ENCODE measurements around the gene ZBTB20. TPM values are rescaled to one million over a fixed set of nuclear protein-coding genes. Genes with fewer than 3 reads are reported as not detected.

ZBTB20 gene
- total RNA-seq, 1 donor from 2014 or later = 21.4 TPM

DNA sequence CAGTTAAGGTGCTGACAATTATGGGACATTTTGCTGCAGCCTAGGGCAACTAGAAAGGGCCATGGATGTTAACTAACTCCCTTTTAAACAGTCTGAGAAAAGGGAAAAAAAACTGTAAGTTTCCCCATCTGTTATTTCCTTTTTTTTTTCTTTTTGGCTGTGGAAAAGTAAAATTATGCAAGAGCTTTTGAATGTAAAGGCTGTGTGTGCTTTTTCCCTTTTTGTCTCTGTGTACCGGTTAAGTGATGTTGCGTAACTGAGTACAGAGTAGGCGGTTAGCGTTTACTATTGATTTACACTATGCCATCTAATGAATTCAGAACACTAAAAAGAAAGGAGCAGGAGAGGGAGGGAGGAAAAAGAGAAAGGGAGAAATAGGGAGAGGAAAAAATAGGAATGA is 449.7 kb downstream of the ZBTB20 start:
- no peaks in the 10 kb centered on the region for H3K36me3 ChIP-seq (ENCODE audit: insufficient read depth, low read length)
- Mint-ChIP-seq H3K4me1 (ENCODE audit: low read depth, unreplicated experiment) (no peaks in the 10 kb centered on the region), H3K36me3 (ENCODE audit: low read depth, unreplicated experiment) (no peaks in the 10 kb centered on the region), H3K4me3 (ENCODE audit: unreplicated experiment) (no peak overlapping the region), H3K27ac (ENCODE audit: unreplicated experiment) (no peak overlapping the region), H3K9me3 (ENCODE audit: unreplicated experiment) (no peaks in the 10 kb centered on the region), H3K27me3 (ENCODE audit: low read depth, unreplicated experiment) (no peaks in the 10 kb centered on the region)
- H3K4me2 ChIP-seq (ENCODE audit: low read length) = no peak overlapping the region
- FAIRE-seq (no peak), DNase-seq (ENCODE audit: low read depth) (no peak)
- no peaks in the 10 kb centered on the region for H3K79me2 ChIP-seq (ENCODE audit: insufficient read depth, low read length)
- H2AFZ ChIP-seq (ENCODE audit: low read depth, low read length) = no peak overlapping the region
- no peak overlapping the region for H3K9ac ChIP-seq (ENCODE audit: low read length)
- no peak overlapping the region for H3K4me3 ChIP-seq (ENCODE audit: insufficient read depth, low read depth, low read length)
- H4K20me1 ChIP-seq (ENCODE audit: insufficient read depth, low read length) = no peaks in the 10 kb centered on the region
- no peaks in the 10 kb centered on the region for H3K27me3 ChIP-seq (ENCODE audit: insufficient read depth, low read length)
- no peaks in the 10 kb centered on the region for H3K9me3 ChIP-seq (ENCODE audit: insufficient read depth, low read depth, low read length)
- no peak for TF ChIP-seq EZH2 (IDR thresholded peaks at IDR 0.05; ENCODE audit: insufficient read depth, low read length)
- TF ChIP-seq, protein P1, sequence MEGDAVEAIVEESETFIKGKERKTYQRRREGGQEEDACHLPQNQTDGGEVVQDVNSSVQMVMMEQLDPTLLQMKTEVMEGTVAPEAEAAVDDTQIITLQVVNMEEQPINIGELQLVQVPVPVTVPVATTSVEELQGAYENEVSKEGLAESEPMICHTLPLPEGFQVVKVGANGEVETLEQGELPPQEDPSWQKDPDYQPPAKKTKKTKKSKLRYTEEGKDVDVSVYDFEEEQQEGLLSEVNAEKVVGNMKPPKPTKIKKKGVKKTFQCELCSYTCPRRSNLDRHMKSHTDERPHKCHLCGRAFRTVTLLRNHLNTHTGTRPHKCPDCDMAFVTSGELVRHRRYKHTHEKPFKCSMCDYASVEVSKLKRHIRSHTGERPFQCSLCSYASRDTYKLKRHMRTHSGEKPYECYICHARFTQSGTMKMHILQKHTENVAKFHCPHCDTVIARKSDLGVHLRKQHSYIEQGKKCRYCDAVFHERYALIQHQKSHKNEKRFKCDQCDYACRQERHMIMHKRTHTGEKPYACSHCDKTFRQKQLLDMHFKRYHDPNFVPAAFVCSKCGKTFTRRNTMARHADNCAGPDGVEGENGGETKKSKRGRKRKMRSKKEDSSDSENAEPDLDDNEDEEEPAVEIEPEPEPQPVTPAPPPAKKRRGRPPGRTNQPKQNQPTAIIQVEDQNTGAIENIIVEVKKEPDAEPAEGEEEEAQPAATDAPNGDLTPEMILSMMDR (IDR thresholded peaks at IDR 0.05; ENCODE audit: insufficient read depth, low read depth, low read length) = no peak
- no peaks in the 10 kb centered on the region for H3K4me1 ChIP-seq (ENCODE audit: insufficient read depth, low read length)
- no peak overlapping the region for H3K27ac ChIP-seq (ENCODE audit: low read depth, low read length)

DNA sequence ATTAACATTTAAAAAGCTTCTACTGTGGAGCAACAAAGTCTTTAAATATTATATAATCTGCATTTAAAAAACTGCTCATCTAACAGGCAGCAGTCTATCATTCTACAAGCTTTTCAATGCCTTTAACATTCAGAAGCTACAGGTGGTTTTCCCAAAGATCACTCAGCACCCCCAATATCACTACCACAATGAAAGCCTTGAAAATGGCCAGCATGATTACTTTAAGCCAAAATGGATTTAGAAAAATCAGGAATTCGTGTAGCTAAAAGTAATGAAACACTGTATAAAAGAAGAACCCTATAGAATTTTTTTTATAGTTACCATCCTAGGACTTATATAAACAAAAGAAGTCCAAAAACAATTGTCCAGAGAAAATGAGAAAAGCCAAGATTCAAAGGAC is 452.8 kb downstream of the ZBTB20 start:
- H3K27me3 ChIP-seq (ENCODE audit: insufficient read depth, low read length) = no peaks in the 10 kb centered on the region
- H4K20me1 ChIP-seq (ENCODE audit: insufficient read depth, low read length) = no peaks in the 10 kb centered on the region
- H3K79me2 ChIP-seq (ENCODE audit: insufficient read depth, low read length) = no peaks in the 10 kb centered on the region
- Mint-ChIP-seq H3K36me3 (ENCODE audit: low read depth, unreplicated experiment) (no peaks in the 10 kb centered on the region), H3K27ac (ENCODE audit: unreplicated experiment) (no peak overlapping the region), H3K27me3 (ENCODE audit: low read depth, unreplicated experiment) (no peaks in the 10 kb centered on the region), H3K4me1 (ENCODE audit: low read depth, unreplicated experiment) (no peaks in the 10 kb centered on the region), H3K4me3 (ENCODE audit: unreplicated experiment) (no peak overlapping the region), H3K9me3 (ENCODE audit: unreplicated experiment) (no peaks in the 10 kb centered on the region)
- FAIRE-seq (no peak), DNase-seq (ENCODE audit: low read depth) (no peak)
- H2AFZ ChIP-seq (ENCODE audit: low read depth, low read length) = no peak overlapping the region
- H3K4me1 ChIP-seq (ENCODE audit: insufficient read depth, low read length) = no peaks in the 10 kb centered on the region
- H3K4me3 ChIP-seq (ENCODE audit: insufficient read depth, low read depth, low read length) = no peak overlapping the region
- H3K9ac ChIP-seq (ENCODE audit: low read length) = no peak overlapping the region
- H3K9me3 ChIP-seq (ENCODE audit: insufficient read depth, low read depth, low read length) = no peaks in the 10 kb centered on the region
- H3K36me3 ChIP-seq (ENCODE audit: insufficient read depth, low read length) = no peaks in the 10 kb centered on the region
- no peak overlapping the region for H3K27ac ChIP-seq (ENCODE audit: low read depth, low read length)
- TF ChIP-seq, protein P1 (IDR thresholded peaks at IDR 0.05; ENCODE audit: insufficient read depth, low read depth, low read length) = no peak
- no peak for TF ChIP-seq EZH2 (IDR thresholded peaks at IDR 0.05; ENCODE audit: insufficient read depth, low read length)
- no peak overlapping the region for H3K4me2 ChIP-seq (ENCODE audit: low read length)

DNA sequence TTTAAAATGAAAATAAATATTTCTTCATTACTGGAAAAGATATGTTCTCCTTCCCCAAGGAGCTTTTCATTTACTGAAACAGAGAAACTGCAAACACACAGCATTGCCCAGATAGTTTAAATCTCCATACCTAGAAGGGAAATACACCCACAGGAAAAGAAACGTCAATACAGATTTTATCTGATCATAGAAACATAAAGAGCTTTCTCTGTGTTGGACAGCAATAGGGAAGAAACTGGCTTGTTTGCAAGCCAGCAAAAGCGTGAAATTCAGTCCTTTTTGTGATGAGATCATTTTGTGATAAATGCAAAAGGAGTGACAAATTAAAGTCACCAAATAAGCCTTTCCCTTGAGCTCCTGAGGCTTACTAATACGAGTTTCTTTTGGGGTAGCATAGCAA is 455.2 kb downstream of the ZBTB20 start:
- DNase-seq (ENCODE audit: low read depth) = no peak

More for the DNA sequence above, 455.2 kb downstream of the ZBTB20 start:
- Histone ChIP-seq H3K79me2 (ENCODE audit: insufficient read depth, low read length) (no peaks in the 10 kb centered on the region), H2AFZ (ENCODE audit: low read depth, low read length) (no peak overlapping the region), H3K9ac (ENCODE audit: low read length) (no peak overlapping the region), H3K27me3 (ENCODE audit: insufficient read depth, low read length) (no peaks in the 10 kb centered on the region), H3K27ac (ENCODE audit: low read depth, low read length) (no peak overlapping the region), H3K36me3 (ENCODE audit: insufficient read depth, low read length) (no peaks in the 10 kb centered on the region), H3K4me2 (ENCODE audit: low read length) (no peak overlapping the region), H4K20me1 (ENCODE audit: insufficient read depth, low read length) (no peaks in the 10 kb centered on the region), H3K9me3 (ENCODE audit: insufficient read depth, low read depth, low read length) (no peaks in the 10 kb centered on the region), H3K4me3 (ENCODE audit: insufficient read depth, low read depth, low read length) (no peak overlapping the region), H3K4me1 (ENCODE audit: insufficient read depth, low read length) (no peaks in the 10 kb centered on the region)
- FAIRE-seq = no peak
- Mint-ChIP-seq H3K4me3 (ENCODE audit: unreplicated experiment) (no peak overlapping the region), H3K36me3 (ENCODE audit: low read depth, unreplicated experiment) (no peaks in the 10 kb centered on the region), H3K9me3 (ENCODE audit: unreplicated experiment) (no peaks in the 10 kb centered on the region), H3K27me3 (ENCODE audit: low read depth, unreplicated experiment) (no peaks in the 10 kb centered on the region), H3K4me1 (ENCODE audit: low read depth, unreplicated experiment) (no peaks in the 10 kb centered on the region), H3K27ac (ENCODE audit: unreplicated experiment) (no peak overlapping the region)
- TF ChIP-seq, protein P1 (IDR thresholded peaks at IDR 0.05; ENCODE audit: insufficient read depth, low read depth, low read length) = no peak
- TF ChIP-seq EZH2 (IDR thresholded peaks at IDR 0.05; ENCODE audit: insufficient read depth, low read length) = no peak
